ENCODE results near the gene HNRNPA1. TPM values are rescaled to one million over a fixed set of nuclear protein-coding genes. Genes with fewer than 3 reads are reported as not detected.

The HNRNPA1 gene
- total and polyA plus RNA-seq, 9 of the 15 experiments (the other 6 are each of a cell fraction or from before 2014, with no cell fraction given), result 1,166 to 2,703 (median 1,815) TPM

DNA sequence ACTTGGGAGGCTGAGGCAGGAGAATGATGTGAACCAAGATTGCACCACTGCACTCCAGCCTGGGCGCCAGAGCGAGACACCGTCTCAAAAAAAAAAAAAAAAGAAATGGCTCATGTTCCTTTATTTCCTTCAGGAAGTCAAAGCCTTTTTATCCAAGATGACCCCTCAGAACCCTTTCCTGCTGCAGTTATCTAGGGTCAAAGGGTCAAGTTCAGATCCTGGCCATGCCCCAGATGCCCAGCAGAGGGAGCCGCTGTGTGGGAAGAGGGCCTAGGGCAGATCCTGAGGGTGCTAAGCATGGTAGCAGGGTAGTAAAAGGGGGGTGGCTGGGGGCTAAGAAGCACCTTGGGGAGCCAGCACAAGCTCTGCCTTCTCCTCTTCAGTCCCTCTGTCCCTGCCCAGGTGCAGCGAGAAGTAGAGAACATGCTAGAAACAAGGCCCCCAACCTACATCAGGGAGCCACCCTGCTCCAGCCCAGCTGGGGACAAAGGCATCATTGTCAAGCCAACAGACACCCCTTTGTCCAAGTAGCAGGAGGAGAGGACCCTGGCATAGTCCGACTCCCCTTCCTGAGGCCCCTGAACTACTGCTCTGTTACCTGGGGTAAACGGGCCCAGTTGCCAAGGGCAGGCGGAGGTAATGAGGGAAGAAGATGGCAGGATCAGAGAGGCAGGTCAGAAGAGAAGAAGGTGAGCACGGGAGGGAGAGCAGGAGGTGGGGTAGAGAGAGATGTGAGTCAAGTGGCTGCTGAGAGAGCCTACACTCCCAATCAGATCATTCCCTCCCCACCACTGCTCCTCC lies 13.8 kb downstream of the HNRNPA1 start:
- ChIA-PET CTCF (ENCODE audit: low intra/inter-chr PET ratio) (interaction anchor here (0.7 to 4.1 kb wide), 7 partner anchors 30 to 86 kb away, joined by 3 to 33 read pairs (median 6); partner anchors contain the start of gene COPZ1), POLR2A (interaction anchor here (0.6 to 9.8 kb wide), 14 partner anchors 9 to 176 kb away, joined by 3 to 155 read pairs (median 5); partner anchors contain the start of genes CBX5, COPZ1 and HNRNPA1)
- Histone ChIP-seq H2AFZ (ENCODE audit: low read depth, low read length) (no peak overlapping the region), H3K36me3 (ENCODE audit: control insufficient read depth, insufficient read depth, low read length) (peaks cover 88% of the 10 kb centered on the region), H3K4me2 (ENCODE audit: insufficient read depth, low read length) (peak overlapping the region; percentile 99), H3K27ac (ENCODE audit: extremely low read depth, low read depth, low read length) (peak overlapping the region; percentile 84), H3K27me3 (ENCODE audit: control insufficient read depth in 2 of 2, insufficient read depth in 2 of 2, low read length in 2 of 2) (no peaks in the 10 kb centered on the region; a peak in 1 of 5 replicates), H3K4me3 (peak overlapping the region; percentile 53), H3K9me3 (replicated peaks; ENCODE audit: control insufficient read depth, insufficient read depth, low read depth, low read length) (no peaks in the 10 kb centered on the region), H3K4me1 (replicated peaks in 1 of 2; ENCODE audit: control insufficient read depth in 2 of 2, insufficient read depth in 2 of 2, low read length in 2 of 2) (peaks cover 34 to 38% of the 10 kb centered on the region in 2 experiments; a peak in 4 of 5 replicates), H3K9ac (ENCODE audit: insufficient read depth in 1 of 2, low read depth in 2 of 2, low read length in 2 of 2) (peak overlapping the region; percentile 67 to 94), H4K20me1 (replicated peaks; ENCODE audit: control insufficient read depth, insufficient read depth, low read length) (peaks cover 13% of the 10 kb centered on the region; the same call in 1 of the 2 replicates), H3K9me1 (ENCODE audit: control insufficient read depth, insufficient read depth, low read length) (no peaks in the 10 kb centered on the region), H3K79me2 (ENCODE audit: control insufficient read depth, insufficient read depth, low read length) (peaks cover 98% of the 10 kb centered on the region)
- ATAC-seq (peak; percentile 34), FAIRE-seq (peak; percentile 32), DNase-seq (ENCODE audit: extremely low read depth in 1 of 4, low spot score in 3 of 4) (peak; percentile 80 to 93 (median 83))
- intact Hi-C loops (cut with micrococcal nuclease), result loop anchor here (1.0 to 10.0 kb wide), 3 partner anchors 30 to 280 kb away; no protein-coding TSS in a partner anchor
- no TSS peak for BruUV-seq (replicated peaks)
- 4% methylated on average over 6 of the region's 9 CpGs for WGBS (ENCODE audit: insufficient coverage, low coverage, missing lambda C conversion rate)
- in situ Hi-C loops (cut with MboI), result loop anchor here (5.0 to 10.0 kb wide), 2 partner anchors 33 to 70 kb away; partner anchors contain the start of genes COPZ1 and GPR84
- TF ChIP-seq ZNF444 (CRISPR knock-in tag; IDR thresholded peaks at IDR 0.05) (no peak), NFIC (IDR thresholded peaks at IDR 0.05) (peak; percentile 50; the same call in 1 of the 2 replicates), CBX1 (IDR thresholded peaks at IDR 0.05; ENCODE audit: low read depth) (no peak), NR4A1 (CRISPR knock-in tag; IDR thresholded peaks at IDR 0.05) (peak; percentile 92; the same call in 1 of the 2 replicates), NR4A1 (tag; IDR thresholded peaks at IDR 0.05) (no peak)
- TF ChIP-seq, protein P1, sequence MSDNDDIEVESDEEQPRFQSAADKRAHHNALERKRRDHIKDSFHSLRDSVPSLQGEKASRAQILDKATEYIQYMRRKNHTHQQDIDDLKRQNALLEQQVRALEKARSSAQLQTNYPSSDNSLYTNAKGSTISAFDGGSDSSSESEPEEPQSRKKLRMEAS (CRISPR knock-in tag; IDR thresholded peaks at IDR 0.05), result no peak
- TF ChIP-seq, protein P2, sequence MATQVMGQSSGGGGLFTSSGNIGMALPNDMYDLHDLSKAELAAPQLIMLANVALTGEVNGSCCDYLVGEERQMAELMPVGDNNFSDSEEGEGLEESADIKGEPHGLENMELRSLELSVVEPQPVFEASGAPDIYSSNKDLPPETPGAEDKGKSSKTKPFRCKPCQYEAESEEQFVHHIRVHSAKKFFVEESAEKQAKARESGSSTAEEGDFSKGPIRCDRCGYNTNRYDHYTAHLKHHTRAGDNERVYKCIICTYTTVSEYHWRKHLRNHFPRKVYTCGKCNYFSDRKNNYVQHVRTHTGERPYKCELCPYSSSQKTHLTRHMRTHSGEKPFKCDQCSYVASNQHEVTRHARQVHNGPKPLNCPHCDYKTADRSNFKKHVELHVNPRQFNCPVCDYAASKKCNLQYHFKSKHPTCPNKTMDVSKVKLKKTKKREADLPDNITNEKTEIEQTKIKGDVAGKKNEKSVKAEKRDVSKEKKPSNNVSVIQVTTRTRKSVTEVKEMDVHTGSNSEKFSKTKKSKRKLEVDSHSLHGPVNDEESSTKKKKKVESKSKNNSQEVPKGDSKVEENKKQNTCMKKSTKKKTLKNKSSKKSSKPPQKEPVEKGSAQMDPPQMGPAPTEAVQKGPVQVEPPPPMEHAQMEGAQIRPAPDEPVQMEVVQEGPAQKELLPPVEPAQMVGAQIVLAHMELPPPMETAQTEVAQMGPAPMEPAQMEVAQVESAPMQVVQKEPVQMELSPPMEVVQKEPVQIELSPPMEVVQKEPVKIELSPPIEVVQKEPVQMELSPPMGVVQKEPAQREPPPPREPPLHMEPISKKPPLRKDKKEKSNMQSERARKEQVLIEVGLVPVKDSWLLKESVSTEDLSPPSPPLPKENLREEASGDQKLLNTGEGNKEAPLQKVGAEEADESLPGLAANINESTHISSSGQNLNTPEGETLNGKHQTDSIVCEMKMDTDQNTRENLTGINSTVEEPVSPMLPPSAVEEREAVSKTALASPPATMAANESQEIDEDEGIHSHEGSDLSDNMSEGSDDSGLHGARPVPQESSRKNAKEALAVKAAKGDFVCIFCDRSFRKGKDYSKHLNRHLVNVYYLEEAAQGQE (IDR thresholded peaks at IDR 0.05; ENCODE audit: borderline replicate concordance), result peak; percentile 88
- TF ChIP-seq, protein P2 (CRISPR knock-in tag; IDR thresholded peaks at IDR 0.05; ENCODE audit: low read depth), result peak; percentile 75; the same call in 1 of the 2 replicates
- TF ChIP-seq, protein P3, sequence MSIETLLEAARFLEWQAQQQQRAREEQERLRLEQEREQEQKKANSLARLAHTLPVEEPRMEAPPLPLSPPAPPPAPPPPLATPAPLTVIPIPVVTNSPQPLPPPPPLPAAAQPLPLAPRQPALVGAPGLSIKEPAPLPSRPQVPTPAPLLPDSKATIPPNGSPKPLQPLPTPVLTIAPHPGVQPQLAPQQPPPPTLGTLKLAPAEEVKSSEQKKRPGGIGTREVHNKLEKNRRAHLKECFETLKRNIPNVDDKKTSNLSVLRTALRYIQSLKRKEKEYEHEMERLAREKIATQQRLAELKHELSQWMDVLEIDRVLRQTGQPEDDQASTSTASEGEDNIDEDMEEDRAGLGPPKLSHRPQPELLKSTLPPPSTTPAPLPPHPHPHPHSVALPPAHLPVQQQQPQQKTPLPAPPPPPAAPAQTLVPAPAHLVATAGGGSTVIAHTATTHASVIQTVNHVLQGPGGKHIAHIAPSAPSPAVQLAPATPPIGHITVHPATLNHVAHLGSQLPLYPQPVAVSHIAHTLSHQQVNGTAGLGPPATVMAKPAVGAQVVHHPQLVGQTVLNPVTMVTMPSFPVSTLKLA (conservative IDR thresholded peaks at IDR 0.05), result no peak

Measured in K562 (cell line).